NCI-H2227 treated with DMSO at 0.1 percent for 48 hours (cell line): ENCODE results near the gene ME2.
A peak's percentile ranks its signal among the peaks of the same experiment; 100 is the strongest.
"Not testable (repeated sequence)": the region's sequence is repeated elsewhere in the genome, so short reads cannot be mapped to it uniquely, and the experiment has no call there.

Source experiments
- DNase-seq: peaks from one replicate; lab custom pipeline; 2025; lab: John Stamatoyannopoulos, UW

The ME2 gene

GRCh38 chr18:50924372-50924771, 45.5 kb downstream of the ME2 start:
- DNase-seq, result no peak

- no peak for DNase-seq
Measured at GRCh38 chr18:50926521-50926920, 47.6 kb downstream of the ME2 start.

GRCh38 chr18:50928551-50928950, 49.6 kb downstream of the ME2 start:
- DNase-seq, result no peak

GRCh38 chr18:50933684-50934083, 54.8 kb downstream of the ME2 start:
- DNase-seq, result no peak

GRCh38 chr18:50934545-50935211, 55.8 kb downstream of the ME2 start:
- DNase-seq, result no peak

- no peak for DNase-seq
Measured at GRCh38 chr18:50935493-50936191, 56.7 kb downstream of the ME2 start.

GRCh38 chr18:50937183-50937582, 58.3 kb downstream of the ME2 start:
- no peak for DNase-seq

GRCh38 chr18:50938912-50939311, 60.0 kb downstream of the ME2 start:
- DNase-seq, result no peak

GRCh38 chr18:50944245-50944932, 65.5 kb downstream of the ME2 start:
- no peak for DNase-seq

GRCh38 chr18:50945918-50946317, 67.0 kb downstream of the ME2 start:
- DNase-seq, result not testable (repeated sequence)

- no peak for DNase-seq
Measured at GRCh38 chr18:50947899-50948298, 69.0 kb downstream of the ME2 start.

- no peak for DNase-seq
Measured at GRCh38 chr18:50949185-50949584, 70.3 kb downstream of the ME2 start.

- no peak for DNase-seq
Measured at GRCh38 chr18:50950626-50951025, 71.7 kb downstream of the ME2 start.

GRCh38 chr18:50953822-50954221, 74.9 kb downstream of the ME2 start:
- DNase-seq, result no peak

- no peak for DNase-seq
Measured at GRCh38 chr18:50955253-50955652, 76.3 kb downstream of the ME2 start.

GRCh38 chr18:50956116-50956515, 77.2 kb downstream of the ME2 start:
- DNase-seq, result no peak

- no peak for DNase-seq
Measured at GRCh38 chr18:50961974-50962373, 83.1 kb downstream of the ME2 start.

- DNase-seq, result peak; percentile 61
Measured at GRCh38 chr18:50967714-50968661, 89.1 kb downstream of the ME2 start, which contains the start of gene ELAC1. TSS of gene ELAC1 (plus strand) at chr18:50968040. CDS start at chr18:50974405, 6,365 bp downstream.

- no peak for DNase-seq
Measured at GRCh38 chr18:50969448-50969847, 90.5 kb downstream of the ME2 start.

- DNase-seq, result no peak
Measured at GRCh38 chr18:50970006-50970405, 91.1 kb downstream of the ME2 start.

- DNase-seq, result not testable (repeated sequence)
Measured at GRCh38 chr18:50972404-50972803, 93.5 kb downstream of the ME2 start.
